Fibroblast of the aortic adventitia (primary cell): Measurements from ENCODE around the gene SDC3. TPM values are rescaled to one million over a fixed set of nuclear protein-coding genes. Genes with fewer than 3 reads are reported as not detected.

Experiments
- DNase-seq: peaks from one replicate; pipeline ENCODE4 v3.0.0-alpha.2; 2010; ENCODE audit warnings: low read depth
- H3K4me3 ChIP-seq: 2 replicates; pipeline ENCODE4 v1.5.1; 2011; ENCODE audit warnings: low read depth, mild to moderate bottlenecking, control low read depth, low read length, moderate library complexity
- CTCF ChIP-seq: IDR thresholded peaks from 2 replicates; pipeline ENCODE4 v1.5.1; 2011; ENCODE audit warnings: mild to moderate bottlenecking, low read length, control low read depth, inconsistent platforms; ENCODE audit not compliant: insufficient read depth
- total RNA-seq: library from RNA; depleted of rRNA; stranded (reverse); fragments of >200 nt; gene quantifications from 2 replicates; pipeline ENCODE4 v1.2.3, GENCODE V29; 2012; ENCODE audit warnings: low replicate concordance

The SDC3 gene
- total RNA-seq, 1 donor, result 47.5 TPM

- no peak for DNase-seq
- H3K4me3 ChIP-seq, result no peak overlapping the region
- TF ChIP-seq CTCF, result no peak
These were observed 48.3 kb downstream of the SDC3 start for GRCh38 chr1:30860320-30860652.

- no peak for DNase-seq
- H3K4me3 ChIP-seq, result no peak overlapping the region
- no peak for TF ChIP-seq CTCF
These were observed 50.6 kb downstream of the SDC3 start for GRCh38 chr1:30857964-30858363.

- TF ChIP-seq CTCF, result no peak
- no peak overlapping the region for H3K4me3 ChIP-seq
- no peak for DNase-seq
These were observed 51.5 kb downstream of the SDC3 start for GRCh38 chr1:30857062-30857461.

- TF ChIP-seq CTCF, result no peak
- H3K4me3 ChIP-seq, result no peak overlapping the region
- DNase-seq, result peak; percentile 28
These were observed 52.2 kb downstream of the SDC3 start for GRCh38 chr1:30856260-30856790.

- no peak for TF ChIP-seq CTCF
- no peak for DNase-seq
These were observed 52.8 kb downstream of the SDC3 start for GRCh38 chr1:30855686-30856259.

GRCh38 chr1:30853350-30853749 is 55.2 kb downstream of the SDC3 start:
- peak; percentile 2 for TF ChIP-seq CTCF
- no peak for DNase-seq

More at GRCh38 chr1:30855686-30856259, 52.8 kb downstream of the SDC3 start:
- no peak overlapping the region for H3K4me3 ChIP-seq

GRCh38 chr1:30852026-30852425 is 56.5 kb downstream of the SDC3 start:
- TF ChIP-seq CTCF, result no peak
- DNase-seq, result peak; percentile 45
- no peak overlapping the region for H3K4me3 ChIP-seq

More at GRCh38 chr1:30853350-30853749, 55.2 kb downstream of the SDC3 start:
- no peak overlapping the region for H3K4me3 ChIP-seq
